GM12891 (cell line): ENCODE measurements around the gene ARHGAP18.

Experiments used
- PAX5 ChIP-seq: IDR thresholded peaks from 2 replicates; pipeline ENCODE4 v1.6.1; 2011; ENCODE audit warnings: low read length, moderate library complexity, mild to moderate bottlenecking; ENCODE audit not compliant: insufficient read depth, severe bottlenecking
- POLR2A ChIP-seq: IDR thresholded peaks from 2 replicates; pipeline ENCODE4 v1.6.1; 2011; ENCODE audit warnings: low read depth, low read length, control low read depth
- POLR2AphosphoS5 ChIP-seq: IDR thresholded peaks from 2 replicates; pipeline ENCODE4 v1.6.1; 2011; ENCODE audit warnings: low read depth, low read length, control low read depth
- POU2F2 ChIP-seq: IDR thresholded peaks from 2 replicates; pipeline ENCODE4 v1.6.1; 2011; ENCODE audit warnings: low read depth, mild to moderate bottlenecking, control low read depth, low read length, moderate library complexity
- SPI1 ChIP-seq: IDR thresholded peaks from 2 replicates; pipeline ENCODE4 v1.6.1; 2011; ENCODE audit warnings: low read depth, low read length, control low read depth
- TAF1 ChIP-seq: IDR thresholded peaks from 2 replicates; pipeline ENCODE4 v1.6.1; 2011; ENCODE audit warnings: low read depth, low read length, control low read depth

DNA sequence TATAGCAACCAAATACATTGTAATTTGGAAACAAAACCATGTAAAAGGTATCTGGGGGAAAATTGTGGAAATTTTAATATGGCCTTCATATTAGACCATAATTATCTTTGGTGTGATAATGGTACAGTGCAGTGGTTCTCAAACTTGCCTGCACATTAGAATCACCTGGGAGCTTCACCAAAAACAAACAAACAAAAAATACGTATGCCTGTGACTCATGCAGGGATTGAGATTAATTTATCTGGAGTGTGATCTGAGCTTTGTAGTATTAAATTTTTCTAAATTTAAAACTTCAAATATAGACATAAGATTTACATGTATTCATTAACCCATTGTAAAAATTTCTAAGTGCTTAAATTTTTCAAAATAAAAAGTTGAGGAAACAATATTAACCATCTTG lies 31.5 kb downstream of the ARHGAP18 start:
- TF ChIP-seq TAF1: no peak
- no peak for TF ChIP-seq POLR2A
- no peak for TF ChIP-seq POLR2AphosphoS5
- no peak for TF ChIP-seq POU2F2
- TF ChIP-seq SPI1: no peak
- no peak for TF ChIP-seq PAX5
